Heart right ventricle (tissue), 16 donors: ENCODE measurements around the gene PDSS2. TPM values are rescaled to one million over a fixed set of nuclear protein-coding genes. Genes with fewer than 3 reads are reported as not detected.

Experiments
- ATAC-seq, 8 donors: fragments of 200-7000 bp; cut with Tn5 transposase; one replicate each; pipeline ENCODE4 v1.9.1; 2020; ENCODE audit warnings: mild to moderate bottlenecking in 8 of 8, moderate library complexity in 8 of 8, moderate number of reproducible peaks in 1 of 8
- DNase-seq, 2 donors: peaks; one replicate each; pipeline ENCODE4 v3.0.0-alpha.2; 2020
- H3K27ac ChIP-seq, 10 donors: fragments of 200-600 bp; sonication (generic) in 2 of 10; one replicate each; pipeline versions ENCODE4 v1.5.0 to v1.8.0; 2020 to 2022; ENCODE audit warnings: mild to moderate bottlenecking in 3 of 10
- H3K27me3 ChIP-seq, 7 donors: fragments of 200-600 bp; one replicate each; pipeline ENCODE4 v1.8.0; 2021 to 2022; ENCODE audit warnings: mild to moderate bottlenecking in 2 of 7
- H3K36me3 ChIP-seq, 9 donors: fragments of 200-600 bp; sonication (generic) in 1 of 9; one replicate each; pipeline versions ENCODE4 v1.5.0 to v1.8.0; 2020 to 2022; ENCODE audit warnings: mild to moderate bottlenecking in 2 of 9
- H3K4me1 ChIP-seq, 9 donors: fragments of 200-600 bp; sonication (generic) in 1 of 9; one replicate each; pipeline versions ENCODE4 v1.5.0 to v1.8.0; 2020 to 2022; ENCODE audit warnings: mild to moderate bottlenecking in 4 of 9
- H3K4me3 ChIP-seq, 10 donors: fragments of 200-600 bp; sonication (generic) in 2 of 10; one replicate each; pipeline versions ENCODE4 v1.5.0 to v1.8.0; 2020 to 2022; ENCODE audit warnings: mild to moderate bottlenecking in 7 of 10, moderate library complexity in 2 of 10
- H3K9me3 ChIP-seq, 11 donors: fragments of 200-600 bp in 10 of 11; sonication (generic) in 2 of 11; one replicate each; pipeline versions ENCODE4 v1.5.0 to v1.8.0; 2013 to 2022; ENCODE audit warnings: mild to moderate bottlenecking in 2 of 11, control low read depth in 1 of 11, moderate library complexity in 1 of 11
- WGBS, 2 donors: extraction: QIAGEN DNeasy Blood & Tissue Kit; methylation state at CpG; one replicate each; pipeline ENCODE4 v1.1.7; 2013; ENCODE audit warnings: inconsistent platforms in 1 of 2; 5-methylcytosine and 5-hydroxymethylcytosine counted together
- intact Hi-C, 10 donors: fragments of 100-400 bp; cut with DNase I; formaldehyde crosslinking; loops; one replicate each; pipeline versions ENCODE4 v1.11.1 to v1.14.2; 2022
- polyA plus RNA-seq, 2 donors: library from polyadenylated mRNA; stranded (reverse); fragments of 200-250 nt; gene quantifications; one replicate each; pipeline ENCODE4 v1.2.3, GENCODE V29; 2013
- total RNA-seq, 10 donors: library from RNA; stranded (reverse); fragmentation: NEBNext Ultra II Directional in 3 of 10; extraction: Animal tissue kit (Norgen Biotek cat#: 25700) in 3 of 10; gene quantifications; one replicate each; pipeline versions ENCODE4 v1.2.1 to v1.2.4, GENCODE V29; 2021 to 2023
- TF ChIP-seq, protein P1 (sequence below), 9 donors: fragments of 200-600 bp; sonication (generic) in 2 of 9; IDR thresholded peaks; one replicate each; pipeline versions ENCODE4 v1.5.0 to v1.8.0; 2021 to 2022; ENCODE audit warnings: antibody characterized with exemption in 9 of 9, mild to moderate bottlenecking in 5 of 9, moderate library complexity in 1 of 9
- donor health status: Arrhythmogenic right ventricular cardiomyopathy.
- donor health status: ischemic (EF 13 %, LVEDD 7.1; RV severe dilation, severe dysfunction).
- donor health status: healthy with polysubstance abuse.
- donor health status: DM: no; HTN: yes; CAD: no.
- donor health status: DM: no; HTN: no; CAD: no.
- donor health status: ischemic (EF 25% LVEDD 6.9; RV normal size, moderate dysfunction).
- donor health status: ischemic (EF 25% LVEDD 5.7; RV mildly dilated, moderate dysfunction).
- donor health status: healthy.
- donor health status: DM: yes; HTN: yes; CAD: no.
- donor health status: Ischemic cardiomyopathy.
- donor health status: ischemic (EF 35%, LVEDD 5.7; RV mildly dilated, moderate dysfunction).
- donor health status: nonischemic (EF 11% LVEDD 7.7; RV severe dilation, severe dysfunction).
- donor health status: DM: yes; HTN: yes; CAD: no.
- donor health status: PGD.
- donor health status: ischemic (EF 29% LVEDD 5.4; RV normal size, mild dysfunction).
- donor health status: nonischemic (EF 23%, LVEDD 6.1; RV moderate dilation, normal function).

The PDSS2 gene
- total and polyA plus RNA-seq, 12 donors = 5.5 to 22.2 (median 18.0) TPM

DNA sequence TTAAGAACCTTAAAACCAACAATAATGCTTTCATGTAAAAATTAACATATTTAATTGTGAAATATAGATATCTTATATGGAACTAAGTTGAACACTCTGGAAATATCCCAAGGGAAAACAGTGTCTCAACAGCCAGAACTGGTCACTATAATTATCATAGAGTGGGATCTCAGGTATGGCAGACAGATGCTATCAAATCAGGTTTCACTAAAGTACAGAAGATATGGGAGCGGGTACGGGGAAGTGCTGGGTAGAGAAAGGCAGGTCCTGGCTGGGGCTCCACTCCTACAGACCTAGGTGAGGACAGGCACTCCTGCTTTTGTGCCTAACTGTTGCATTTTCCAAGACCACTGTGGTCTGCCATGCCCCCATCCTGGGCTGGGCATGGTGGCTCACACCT is 215.9 kb downstream of the PDSS2 start:
- H3K27ac ChIP-seq = no peak overlapping the region
- H3K9me3 ChIP-seq = no peaks in the 10 kb centered on the region
- peaks cover 0 to 3% (median 0%) of the 10 kb centered on the region in 9 donors for H3K4me1 ChIP-seq
- WGBS, 2 donors = 98 to 100% methylated on average over 2 of the region's 2 CpGs
- no peak for ATAC-seq
- no peak for DNase-seq
- TF ChIP-seq, protein P1, sequence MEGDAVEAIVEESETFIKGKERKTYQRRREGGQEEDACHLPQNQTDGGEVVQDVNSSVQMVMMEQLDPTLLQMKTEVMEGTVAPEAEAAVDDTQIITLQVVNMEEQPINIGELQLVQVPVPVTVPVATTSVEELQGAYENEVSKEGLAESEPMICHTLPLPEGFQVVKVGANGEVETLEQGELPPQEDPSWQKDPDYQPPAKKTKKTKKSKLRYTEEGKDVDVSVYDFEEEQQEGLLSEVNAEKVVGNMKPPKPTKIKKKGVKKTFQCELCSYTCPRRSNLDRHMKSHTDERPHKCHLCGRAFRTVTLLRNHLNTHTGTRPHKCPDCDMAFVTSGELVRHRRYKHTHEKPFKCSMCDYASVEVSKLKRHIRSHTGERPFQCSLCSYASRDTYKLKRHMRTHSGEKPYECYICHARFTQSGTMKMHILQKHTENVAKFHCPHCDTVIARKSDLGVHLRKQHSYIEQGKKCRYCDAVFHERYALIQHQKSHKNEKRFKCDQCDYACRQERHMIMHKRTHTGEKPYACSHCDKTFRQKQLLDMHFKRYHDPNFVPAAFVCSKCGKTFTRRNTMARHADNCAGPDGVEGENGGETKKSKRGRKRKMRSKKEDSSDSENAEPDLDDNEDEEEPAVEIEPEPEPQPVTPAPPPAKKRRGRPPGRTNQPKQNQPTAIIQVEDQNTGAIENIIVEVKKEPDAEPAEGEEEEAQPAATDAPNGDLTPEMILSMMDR (IDR thresholded peaks at IDR 0.05) = no peak
- intact Hi-C loops = no loop called here
- no peak overlapping the region for H3K4me3 ChIP-seq
- H3K36me3 ChIP-seq = no peaks in the 10 kb centered on the region
- no peaks in the 10 kb centered on the region for H3K27me3 ChIP-seq

DNA sequence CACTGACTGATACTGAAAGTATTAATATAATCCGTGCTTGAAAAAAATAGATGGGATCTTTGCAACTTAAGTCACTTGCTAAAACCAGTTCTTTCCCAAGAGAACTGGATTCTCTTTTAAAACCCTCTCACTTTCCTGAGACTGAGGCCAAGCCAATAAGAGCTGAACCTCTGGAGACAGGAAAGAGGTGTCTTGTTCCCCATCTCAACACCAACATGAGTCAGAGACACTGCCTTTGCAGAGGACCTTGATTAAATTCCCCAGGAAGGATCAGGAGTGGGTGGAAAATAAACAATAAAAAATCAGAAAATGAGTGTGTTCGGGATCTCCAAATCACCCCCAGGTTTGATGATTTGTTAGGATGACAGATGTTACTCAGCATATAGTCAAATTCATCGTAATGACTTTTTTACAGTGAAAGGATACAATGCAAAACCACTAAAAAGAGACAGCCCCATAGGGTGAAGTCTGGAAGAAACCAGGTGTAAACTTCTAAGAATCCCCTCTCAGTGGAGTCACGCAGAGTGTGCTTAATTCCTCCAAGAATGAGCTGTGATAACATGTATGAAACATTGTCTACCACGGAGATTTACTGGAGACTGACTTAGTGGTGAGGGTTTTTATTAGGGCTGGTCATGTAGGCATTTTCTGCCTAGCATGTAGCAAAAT is 221.2 kb downstream of the PDSS2 start:
- Histone ChIP-seq H3K36me3 (peaks cover 0 to 18% (median 0%) of the 10 kb centered on the region in 9 donors), H3K9me3 (peaks cover 0 to 19% (median 5%) of the 10 kb centered on the region in 11 donors), H3K27ac (no peak overlapping the region), H3K4me3 (no peak overlapping the region), H3K4me1 (peaks cover 0 to 14% (median 6%) of the 10 kb centered on the region in 9 donors), H3K27me3 (no peaks in the 10 kb centered on the region)
- TF ChIP-seq, protein P1 (IDR thresholded peaks at IDR 0.05) = no peak
- ATAC-seq (no peak), DNase-seq (no peak)
- 85 to 91% methylated on average over 5 of the region's 5 CpGs for WGBS, 2 donors
- intact Hi-C loops = no loop called here

DNA sequence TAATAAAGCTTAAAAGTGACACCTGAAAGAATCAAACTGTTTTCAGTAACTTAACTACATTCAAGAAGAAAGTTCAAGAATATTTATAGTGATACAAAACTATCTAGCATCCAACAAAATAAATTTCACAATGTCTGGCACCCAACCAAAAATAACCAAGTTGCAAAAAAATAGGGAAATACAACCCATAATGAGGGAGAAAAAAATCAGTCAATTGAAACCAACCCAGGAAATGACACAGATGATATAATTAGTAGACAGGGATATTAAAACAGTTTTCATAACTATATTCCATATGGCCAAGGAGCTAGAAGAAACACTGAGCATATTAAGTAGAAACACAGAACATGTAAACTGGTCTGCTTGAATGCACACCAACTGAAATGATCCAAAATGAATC is 223.9 kb downstream of the PDSS2 start:
- Histone ChIP-seq H3K9me3 (peaks cover 0 to 19% (median 5%) of the 10 kb centered on the region in 11 donors), H3K36me3 (peaks cover 0 to 18% (median 0%) of the 10 kb centered on the region in 9 donors), H3K4me3 (no peak overlapping the region), H3K27ac (peak overlapping the region in 1 of 10 donors; percentile 14), H3K27me3 (no peaks in the 10 kb centered on the region), H3K4me1 (peaks cover 0 to 11% (median 6%) of the 10 kb centered on the region in 9 donors)
- TF ChIP-seq, protein P1 (IDR thresholded peaks at IDR 0.05) = no peak
- ATAC-seq (peak in 3 of 8 donors; percentile 28 to 65 (median 44)), DNase-seq (no peak)
- intact Hi-C loops = no loop called here

DNA sequence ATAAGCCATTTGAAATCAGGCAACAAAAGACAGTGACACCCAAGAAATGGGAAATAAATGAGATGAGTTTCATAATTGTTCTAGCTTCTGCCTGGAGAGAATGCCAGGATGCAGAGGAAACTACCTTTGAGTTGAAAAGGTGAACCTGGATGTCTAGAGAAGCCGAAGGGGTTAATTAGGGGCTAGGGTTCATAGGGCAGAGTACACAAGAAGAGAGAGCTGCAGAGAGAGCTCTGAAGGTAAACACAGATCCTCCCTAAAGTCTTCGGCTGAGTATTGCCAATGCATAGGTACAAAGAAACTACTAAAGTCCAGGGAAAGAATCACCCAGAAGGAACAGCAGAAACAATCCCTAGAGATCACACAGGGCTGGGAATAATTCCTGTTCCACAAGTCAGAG is 224.4 kb downstream of the PDSS2 start:
- intact Hi-C loops = no loop called here
- Histone ChIP-seq H3K27me3 (no peaks in the 10 kb centered on the region), H3K27ac (no peak overlapping the region), H3K4me3 (no peak overlapping the region), H3K9me3 (peaks cover 0 to 19% (median 5%) of the 10 kb centered on the region in 11 donors), H3K4me1 (peaks cover 0 to 11% (median 6%) of the 10 kb centered on the region in 9 donors), H3K36me3 (peaks cover 0 to 18% (median 0%) of the 10 kb centered on the region in 9 donors)
- 71 to 74% methylated on average over 2 of the region's 2 CpGs for WGBS, 2 donors
- TF ChIP-seq, protein P1 (IDR thresholded peaks at IDR 0.05) = no peak
- no peak for DNase-seq
- ATAC-seq = no peak
